ENCODE data around the gene ABCA9. TPM values are rescaled to one million over a fixed set of nuclear protein-coding genes. Genes with fewer than 3 reads are reported as not detected.

ABCA9 gene
- total RNA-seq, 4 donors from 2014 or later, result 6.0 to 38.2 (median 8.5) TPM

DNA sequence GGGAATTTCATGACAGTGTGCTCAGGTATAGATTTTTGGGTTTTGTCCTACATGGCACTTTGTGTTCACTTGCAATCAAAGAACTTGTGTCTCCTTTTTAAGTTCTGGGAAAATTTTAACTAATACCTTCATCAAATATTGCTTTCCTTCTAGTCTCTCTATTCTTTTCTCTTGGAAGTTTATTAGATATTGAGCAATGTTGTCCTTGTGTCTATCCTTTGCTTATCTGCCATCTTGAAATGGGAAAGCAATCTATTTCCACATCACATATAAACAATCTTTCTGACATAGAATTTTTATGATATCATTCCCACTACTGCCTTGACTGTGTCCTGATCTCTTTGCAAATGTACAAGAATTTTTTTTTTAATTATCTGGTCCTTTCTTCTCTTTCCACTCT lies 4.4 kb upstream of the ABCA9 start:
- in situ Hi-C loops (cut with MboI; ENCODE audit: low sequenced_read_pairs in 4 of 4), result loop anchor here in 1 of 4 donors (10.0 kb wide), 1 partner anchor 290 kb away; no protein-coding TSS in a partner anchor

GRCh38 chr17:69064476-69064875 lies 3.7 kb upstream of the ABCA9 start:
- Histone ChIP-seq H3K36me3 (peaks cover 0 to 11% of the 10 kb centered on the region in 2 donors), H3K4me1 (no peaks in the 10 kb centered on the region), H3K4me3 (no peak overlapping the region), H3K9me3 (no peaks in the 10 kb centered on the region), H3K27me3 (no peaks in the 10 kb centered on the region), H3K27ac (no peak overlapping the region)
- TF ChIP-seq CTCF (IDR thresholded peaks at IDR 0.05 in 4 of 5, conservative IDR thresholded peaks at IDR 0.05 in 1 of 5), result no peak
- TF ChIP-seq POLR2A (IDR thresholded peaks at IDR 0.05), result no peak
- DNase-seq (no peak), ATAC-seq (no peak)
- in situ Hi-C loops (cut with MboI; ENCODE audit: low sequenced_read_pairs in 4 of 4) (loop anchor here in 1 of 4 donors (10.0 kb wide), 1 partner anchor 290 kb away; no protein-coding TSS in a partner anchor), intact Hi-C loops (cut with DNase I; ENCODE audit: low total_unique reads) (no loop called here)

More for the DNA sequence above, 4.4 kb upstream of the ABCA9 start:
- peaks cover 0 to 11% of the 10 kb centered on the region in 2 donors for H3K36me3 ChIP-seq
- no peaks in the 10 kb centered on the region for H3K4me1 ChIP-seq
- no peak for TF ChIP-seq CTCF (IDR thresholded peaks at IDR 0.05 in 4 of 5, conservative IDR thresholded peaks at IDR 0.05 in 1 of 5)
- TF ChIP-seq POLR2A (IDR thresholded peaks at IDR 0.05), result no peak
- ATAC-seq (no peak), DNase-seq (no peak)
- H3K27ac ChIP-seq, result no peak overlapping the region
- H3K27me3 ChIP-seq, result no peaks in the 10 kb centered on the region
- H3K4me3 ChIP-seq, result no peak overlapping the region
- intact Hi-C loops (cut with DNase I; ENCODE audit: low total_unique reads), result no loop called here
- H3K9me3 ChIP-seq, result no peaks in the 10 kb centered on the region

DNA sequence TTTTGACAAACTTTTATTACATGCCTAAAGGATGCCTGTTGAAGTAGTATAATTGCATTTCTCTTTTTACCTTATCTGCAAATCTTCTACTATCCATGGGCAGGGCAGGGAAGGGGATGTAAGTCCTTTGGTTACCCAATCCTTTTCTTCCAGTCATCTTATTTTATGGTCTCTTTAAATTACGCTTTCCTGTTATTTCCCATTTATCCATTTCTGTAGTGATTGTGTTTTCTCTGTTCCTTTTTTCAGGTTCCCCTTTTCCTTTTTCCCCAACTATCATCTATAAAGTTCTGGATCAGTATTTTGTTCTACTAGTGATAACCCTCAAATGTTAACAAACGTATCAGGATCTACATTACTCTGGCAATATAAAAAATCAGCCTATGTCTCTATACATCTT lies 3.3 kb upstream of the ABCA9 start:
- Histone ChIP-seq H3K27ac (no peak overlapping the region), H3K36me3 (peaks cover 0 to 8% of the 10 kb centered on the region in 2 donors), H3K4me3 (no peak overlapping the region), H3K9me3 (no peaks in the 10 kb centered on the region), H3K4me1 (no peaks in the 10 kb centered on the region), H3K27me3 (no peaks in the 10 kb centered on the region)
- DNase-seq, result no peak
- intact Hi-C loops (cut with DNase I; ENCODE audit: low total_unique reads) (no loop called here), in situ Hi-C loops (cut with MboI; ENCODE audit: low sequenced_read_pairs in 4 of 4) (loop anchor here in 1 of 4 donors (10.0 kb wide), 1 partner anchor 289 kb away; no protein-coding TSS in a partner anchor)
- TF ChIP-seq CTCF (IDR thresholded peaks at IDR 0.05 in 4 of 5, conservative IDR thresholded peaks at IDR 0.05 in 1 of 5), result no peak
- no peak for TF ChIP-seq POLR2A (IDR thresholded peaks at IDR 0.05)
- ATAC-seq, result no peak

- H3K9me3 ChIP-seq, result no peaks in the 10 kb centered on the region
- in situ Hi-C loops (cut with MboI; ENCODE audit: low sequenced_read_pairs in 4 of 4), result loop anchor here in 1 of 4 donors (10.0 kb wide), 1 partner anchor 288 kb away; no protein-coding TSS in a partner anchor
- no peak for DNase-seq
- intact Hi-C loops (cut with DNase I; ENCODE audit: low total_unique reads), result no loop called here
- H3K36me3 ChIP-seq, result no peaks in the 10 kb centered on the region
- H3K27ac ChIP-seq, result no peak overlapping the region
- no peak for TF ChIP-seq POLR2A (IDR thresholded peaks at IDR 0.05)
- no peak for TF ChIP-seq CTCF (IDR thresholded peaks at IDR 0.05 in 4 of 5, conservative IDR thresholded peaks at IDR 0.05 in 1 of 5)
- no peak for ATAC-seq
- no peaks in the 10 kb centered on the region for H3K4me1 ChIP-seq
- H3K4me3 ChIP-seq, result no peak overlapping the region
- no peaks in the 10 kb centered on the region for H3K27me3 ChIP-seq
These were observed 2.3 kb upstream of the ABCA9 start for GRCh38 chr17:69062860-69063581.
